Common myeloid progenitor, CD34-positive (primary cell): ENCODE data around the gene CD80.
"Not testable (repeated sequence)": the region's sequence is repeated elsewhere in the genome, so short reads cannot be mapped to it uniquely, and the experiment has no call there.

ENCODE experiments used
- CTCF ChIA-PET: fragments of 350-600 bp; sonication (Branson Sonifier 250); formaldehyde crosslinking; loops from one replicate; lab custom pipeline; 2021; ENCODE audit warnings: antibody characterized with exemption; lab: Charles Lee
- POLR2A ChIA-PET: fragments of 350-600 bp; sonication (Branson Sonifier 250); formaldehyde crosslinking; loops from one replicate; lab custom pipeline; 2021; ENCODE audit warnings: antibody characterized with exemption; lab: Charles Lee
- DNase-seq, 3 donors: peaks; one replicate each; pipeline versions ENCODE4 v3.0.0 to v3.0.0-alpha.2; 2013
- H3K27ac ChIP-seq, 2 experiments: 1 replicate in 1 of 2; 2 replicates in 1 of 2; pipeline ENCODE4 v1.7.0; 2013; ENCODE audit warnings: inconsistent platforms in 2 of 2, low read length in 2 of 2, mild to moderate bottlenecking in 2 of 2, low read depth in 1 of 2, moderate library complexity in 1 of 2; ENCODE audit not compliant: severe bottlenecking in 2 of 2, insufficient read depth in 1 of 2, poor library complexity in 1 of 2
- H3K27me3 ChIP-seq, 5 experiments: replicated peaks in 2 of 5; 1 replicate in 3 of 5; 2 replicates in 2 of 5; pipeline versions ENCODE4 v1.6.1 to v1.7.0; 2013; ENCODE audit warnings: low read length in 4 of 5, mild to moderate bottlenecking in 2 of 5, moderate library complexity in 2 of 5, inconsistent platforms in 1 of 5; ENCODE audit not compliant: insufficient read depth in 5 of 5, control insufficient read depth in 4 of 5
- H3K36me3 ChIP-seq, 4 experiments: 1 replicate in 2 of 4; 2 replicates in 2 of 4; pipeline versions ENCODE4 v1.6.1 to v1.7.0; 2013; ENCODE audit warnings: low read length in 3 of 4, control low read depth in 1 of 4, mild to moderate bottlenecking in 1 of 4; ENCODE audit not compliant: control insufficient read depth in 4 of 4, insufficient read depth in 4 of 4
- H3K4me1 ChIP-seq, 4 experiments: 1 replicate in 3 of 4; 2 replicates in 1 of 4; pipeline versions ENCODE4 v1.6.1 to v1.7.1; 2013; ENCODE audit warnings: low read length in 3 of 4, mild to moderate bottlenecking in 3 of 4, control low read depth in 1 of 4, inconsistent platforms in 1 of 4, moderate library complexity in 1 of 4; ENCODE audit not compliant: control insufficient read depth in 4 of 4, insufficient read depth in 4 of 4; ENCODE audit errors: control extremely low read depth in 1 of 4
- H3K4me3 ChIP-seq, 7 experiments: 1 replicate in 4 of 7; 2 replicates in 3 of 7; pipeline versions ENCODE4 v1.5.1 to v1.7.0; 2013; ENCODE audit warnings: mild to moderate bottlenecking in 7 of 7, low read length in 6 of 7, moderate library complexity in 6 of 7, inconsistent platforms in 2 of 7, low read depth in 2 of 7, control low read depth in 1 of 7; ENCODE audit not compliant: insufficient read depth in 4 of 7, control insufficient read depth in 1 of 7; ENCODE audit errors: extremely low read depth in 1 of 7
- H3K9me3 ChIP-seq, 5 experiments: 1 replicate in 4 of 5; 2 replicates in 1 of 5; pipeline versions ENCODE4 v1.6.1 to v1.7.1; 2013; ENCODE audit warnings: low read length in 4 of 5, mild to moderate bottlenecking in 2 of 5, inconsistent platforms in 1 of 5, low read depth in 1 of 5, moderate library complexity in 1 of 5; ENCODE audit not compliant: control insufficient read depth in 4 of 5, insufficient read depth in 2 of 5; ENCODE audit errors: control extremely low read depth in 1 of 5
- WGBS: methylation state at CpG from one replicate; pipeline ENCODE4 v1.1.5; 2013; ENCODE audit not compliant: insufficient coverage; 5-methylcytosine and 5-hydroxymethylcytosine counted together

Gene CD80

GRCh38 chr3:119571688-119572087 lies 12.3 kb upstream of the CD80 start:
- Histone ChIP-seq H3K4me3 (no peak overlapping the region), H3K27ac (no peak overlapping the region), H3K36me3 (no peaks in the 10 kb centered on the region), H3K9me3 (no peaks in the 10 kb centered on the region), H3K27me3 (no peaks in the 10 kb centered on the region), H3K4me1 (peaks cover 0 to 6% (median 4%) of the 10 kb centered on the region in 4 experiments)
- WGBS, result 97% methylated on average over 5 of the region's 5 CpGs
- no peak for DNase-seq
- ChIA-PET CTCF (interaction anchor here (0.9 kb wide), 1 partner anchor 12 kb away, joined by 4 read pairs; the partner anchor contains the start of gene CD80), POLR2A (no interaction called here)

DNA sequence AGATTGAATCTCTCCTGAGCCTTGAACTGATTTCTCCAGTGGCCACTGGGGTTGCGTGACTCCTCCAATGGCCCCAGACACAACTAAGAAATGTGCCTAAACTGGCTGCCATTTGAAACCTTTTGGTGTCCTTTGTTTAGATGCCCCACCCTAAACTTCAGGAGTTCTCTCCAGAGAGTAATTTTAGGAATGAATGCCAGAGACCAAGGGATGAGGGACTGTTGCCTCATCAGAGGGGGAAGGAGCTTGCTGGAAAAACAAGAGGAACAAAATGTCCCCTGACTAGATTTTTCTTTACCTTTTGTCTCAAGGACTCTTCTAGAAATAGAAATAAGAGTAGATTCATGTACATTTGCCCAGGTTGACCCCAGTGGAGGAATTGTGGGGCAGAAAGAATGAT lies 11.8 kb upstream of the CD80 start:
- H3K27me3 ChIP-seq, result no peaks in the 10 kb centered on the region
- WGBS, result 90% methylated on average over 1 of the region's 1 CpG
- peaks cover 0 to 6% (median 4%) of the 10 kb centered on the region in 4 experiments for H3K4me1 ChIP-seq
- no peak overlapping the region for H3K4me3 ChIP-seq
- POLR2A ChIA-PET, result no interaction called here
- CTCF ChIA-PET, result interaction anchor here (0.9 kb wide), 1 partner anchor 12 kb away, joined by 4 read pairs; the partner anchor contains the start of gene CD80
- no peaks in the 10 kb centered on the region for H3K36me3 ChIP-seq
- H3K27ac ChIP-seq, result no peak overlapping the region
- no peaks in the 10 kb centered on the region for H3K9me3 ChIP-seq
- no peak for DNase-seq

- Histone ChIP-seq H3K9me3 (no peaks in the 10 kb centered on the region), H3K4me1 (peaks cover 0 to 6% (median 4%) of the 10 kb centered on the region in 4 experiments), H3K36me3 (no peaks in the 10 kb centered on the region), H3K27ac (no peak overlapping the region), H3K27me3 (no peaks in the 10 kb centered on the region), H3K4me3 (peak overlapping the region in 3 of 7 experiments; percentile 39 to 61 (median 46))
- ChIA-PET CTCF (interaction anchor here (1.0 to 1.9 kb wide), 2 partner anchors 15 to 66 kb away, joined by 3 to 4 read pairs; no protein-coding TSS in a partner anchor), POLR2A (no interaction called here)
- 13% methylated on average over 1 of the region's 5 CpGs for WGBS
- peak; percentile 23 to 81 (median 75) for DNase-seq
Observed at GRCh38 chr3:119570229-119570628, 10.8 kb upstream of the CD80 start.

- H3K27ac ChIP-seq, result no peak overlapping the region
- H3K4me3 ChIP-seq, result no peak overlapping the region
- H3K9me3 ChIP-seq, result no peaks in the 10 kb centered on the region
- ChIA-PET POLR2A (no interaction called here), CTCF (interaction anchor here (1.0 to 1.9 kb wide), 2 partner anchors 16 to 65 kb away, joined by 3 to 4 read pairs; no protein-coding TSS in a partner anchor)
- H3K27me3 ChIP-seq, result no peaks in the 10 kb centered on the region
- WGBS, result 94% methylated on average over 4 of the region's 4 CpGs
- no peak for DNase-seq
- no peaks in the 10 kb centered on the region for H3K36me3 ChIP-seq
- peaks cover 0 to 6% (median 4%) of the 10 kb centered on the region in 4 experiments for H3K4me1 ChIP-seq
Observed at GRCh38 chr3:119569156-119569555, 9.7 kb upstream of the CD80 start.

DNA sequence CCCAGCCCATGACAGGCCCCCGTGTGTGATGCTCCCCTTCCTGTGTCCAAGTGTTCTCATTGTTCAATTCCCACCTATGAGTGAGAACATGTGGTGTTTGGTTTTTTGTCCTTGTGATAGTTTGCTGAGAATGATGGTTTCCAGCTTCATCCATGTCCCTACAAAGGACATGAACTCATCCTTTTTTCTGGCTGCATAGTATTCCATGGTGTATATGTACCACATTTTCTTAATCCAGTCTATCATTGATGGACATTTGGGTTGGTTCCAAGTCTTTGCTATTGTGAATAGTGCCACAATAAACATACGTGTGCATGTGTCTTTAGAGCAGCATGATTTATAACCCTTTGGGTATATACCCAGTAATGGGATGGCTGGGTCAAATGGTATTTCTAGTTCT lies 3.9 kb upstream of the CD80 start:
- POLR2A ChIA-PET, result interaction anchor here (0.6 kb wide), 1 partner anchor 16 kb away, joined by 3 read pairs; no protein-coding TSS in a partner anchor
- H3K27me3 ChIP-seq, H3K4me3 ChIP-seq, H3K27ac ChIP-seq, DNase-seq, CTCF ChIA-PET, H3K9me3 ChIP-seq, H3K36me3 ChIP-seq: not testable (repeated sequence)
- no CpG with 5 or more reads among the region's 2 CpGs for WGBS
- peaks cover 0 to 15% (median 11%) of the 10 kb centered on the region in 4 experiments for H3K4me1 ChIP-seq

GRCh38 chr3:119562307-119562961 lies 3.0 kb upstream of the CD80 start:
- Histone ChIP-seq H3K36me3 (no peaks in the 10 kb centered on the region), H3K9me3 (no peaks in the 10 kb centered on the region), H3K27me3 (no peaks in the 10 kb centered on the region), H3K4me1 (peaks cover 0 to 16% (median 13%) of the 10 kb centered on the region in 4 experiments), H3K27ac (peak overlapping the region in 1 of 2 experiments; percentile 27), H3K4me3 (no peak overlapping the region)
- POLR2A ChIA-PET, result no interaction called here
- CTCF ChIA-PET, result no interaction called here
- 76% methylated on average over 3 of the region's 6 CpGs for WGBS
- peak; percentile 35 to 87 (median 85) for DNase-seq

GRCh38 chr3:119560160-119560559 lies 746 bp upstream of the CD80 start:
- no peak for DNase-seq
- WGBS, result 82% methylated on average over 3 of the region's 5 CpGs
- Histone ChIP-seq H3K36me3 (no peaks in the 10 kb centered on the region), H3K27ac (no peak overlapping the region), H3K27me3 (no peaks in the 10 kb centered on the region), H3K4me1 (peaks cover 0 to 25% (median 20%) of the 10 kb centered on the region in 4 experiments), H3K9me3 (no peaks in the 10 kb centered on the region), H3K4me3 (no peak overlapping the region)
- ChIA-PET POLR2A (no interaction called here), CTCF (interaction anchor here (0.8 to 2.0 kb wide), 9 partner anchors 10 to 121 kb away, joined by 3 to 11 read pairs (median 3); no protein-coding TSS in a partner anchor)
